Measurements from ENCODE around the gene ROBO1. TPM values are rescaled to one million over a fixed set of nuclear protein-coding genes. Genes with fewer than 3 reads are reported as not detected.

Gene ROBO1
- total RNA-seq, 2 donors from 2014 or later = not detected

GRCh38 chr3:78621061-78621716, 1146.6 kb downstream of the ROBO1 start:
- H3K27ac Mint-ChIP-seq = no peak overlapping the region
- DNase-seq (no peak), ATAC-seq (no peak)
- H3K4me1 Mint-ChIP-seq = no peaks in the 10 kb centered on the region
- no peaks in the 10 kb centered on the region for H3K27me3 Mint-ChIP-seq
- H3K36me3 Mint-ChIP-seq (ENCODE audit: low read depth) = no peaks in the 10 kb centered on the region
- no peak overlapping the region for H3K4me3 Mint-ChIP-seq
- peaks cover 5% of the 10 kb centered on the region for H3K9me3 ChIP-seq (ENCODE audit: control insufficient read depth, low read length, poor library complexity, severe bottlenecking)

DNA sequence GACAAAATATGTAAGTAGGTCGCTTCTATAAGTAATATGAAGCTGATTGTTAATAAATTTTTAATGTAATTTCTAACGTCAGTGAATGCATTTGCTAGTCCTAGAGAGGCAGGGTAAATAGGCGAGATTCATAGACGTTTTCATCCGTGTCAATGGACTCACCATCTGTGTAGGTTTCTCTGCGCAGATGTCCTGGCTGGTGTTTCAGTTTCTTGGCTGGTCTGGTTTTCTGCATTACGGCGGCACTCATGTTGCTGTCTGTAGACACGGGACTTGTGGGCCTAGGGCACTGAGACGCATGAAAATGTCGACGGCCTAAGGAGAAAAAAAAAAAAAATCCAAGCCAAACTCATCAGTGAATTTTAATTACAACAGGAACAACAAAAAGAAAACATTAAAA, 1153.3 kb downstream of the ROBO1 start:
- DNase-seq (no peak), ATAC-seq (no peak)
- Mint-ChIP-seq H3K27me3 (no peaks in the 10 kb centered on the region), H3K4me1 (no peaks in the 10 kb centered on the region), H3K27ac (no peak overlapping the region), H3K36me3 (ENCODE audit: low read depth) (no peaks in the 10 kb centered on the region), H3K4me3 (no peak overlapping the region)
- no peaks in the 10 kb centered on the region for H3K9me3 ChIP-seq (ENCODE audit: control insufficient read depth, low read length, poor library complexity, severe bottlenecking)

- Mint-ChIP-seq H3K4me1 (no peaks in the 10 kb centered on the region), H3K4me3 (no peak overlapping the region), H3K27ac (no peak overlapping the region), H3K27me3 (no peaks in the 10 kb centered on the region), H3K36me3 (ENCODE audit: low read depth) (no peaks in the 10 kb centered on the region)
- no peaks in the 10 kb centered on the region for H3K9me3 ChIP-seq (ENCODE audit: control insufficient read depth, low read length, poor library complexity, severe bottlenecking)
- DNase-seq (no peak), ATAC-seq (no peak)
Observed at GRCh38 chr3:78613421-78613879, 1154.3 kb downstream of the ROBO1 start.

- Mint-ChIP-seq H3K4me3 (no peak overlapping the region), H3K36me3 (ENCODE audit: low read depth) (no peaks in the 10 kb centered on the region), H3K27ac (no peak overlapping the region), H3K4me1 (no peaks in the 10 kb centered on the region), H3K27me3 (no peaks in the 10 kb centered on the region)
- no peaks in the 10 kb centered on the region for H3K9me3 ChIP-seq (ENCODE audit: control insufficient read depth, low read length, poor library complexity, severe bottlenecking)
- no peak for DNase-seq
- no peak for ATAC-seq
Observed at GRCh38 chr3:78611278-78611677, 1156.5 kb downstream of the ROBO1 start.

DNA sequence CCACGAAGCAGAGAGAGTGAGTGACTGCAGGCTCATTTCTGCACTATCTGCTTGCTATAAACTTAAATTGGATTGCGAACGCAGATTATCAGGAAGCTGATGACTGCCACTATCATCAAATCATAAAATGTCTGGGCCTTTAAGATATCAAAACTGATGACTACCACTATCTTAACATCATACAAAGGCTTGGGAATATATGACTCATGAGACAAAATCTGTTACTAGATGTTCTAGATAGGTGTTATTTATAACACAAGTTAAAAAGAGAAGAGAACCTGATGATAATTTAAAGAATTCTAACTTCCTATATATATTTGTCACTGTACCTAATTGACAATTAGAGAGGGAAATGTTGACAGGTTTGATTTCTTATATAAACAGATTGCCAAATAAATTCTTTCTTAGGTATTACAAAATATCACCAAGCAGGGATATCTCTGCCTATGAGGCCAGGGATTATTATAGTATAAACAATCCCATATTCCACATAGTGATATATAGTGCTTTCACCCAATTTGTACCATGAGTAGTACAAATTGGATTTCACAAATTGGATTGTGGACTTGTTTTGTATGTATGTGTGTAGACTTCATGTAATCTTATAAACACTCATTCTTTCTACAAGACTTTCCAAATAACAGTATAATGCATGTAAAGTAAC, 1157.2 kb downstream of the ROBO1 start:
- ATAC-seq = no peak
- Mint-ChIP-seq H3K27ac (no peak overlapping the region), H3K4me3 (no peak overlapping the region), H3K36me3 (ENCODE audit: low read depth) (no peaks in the 10 kb centered on the region), H3K4me1 (no peaks in the 10 kb centered on the region), H3K27me3 (no peaks in the 10 kb centered on the region)
- H3K9me3 ChIP-seq (ENCODE audit: control insufficient read depth, low read length, poor library complexity, severe bottlenecking) = no peaks in the 10 kb centered on the region
- no peak for DNase-seq

DNA sequence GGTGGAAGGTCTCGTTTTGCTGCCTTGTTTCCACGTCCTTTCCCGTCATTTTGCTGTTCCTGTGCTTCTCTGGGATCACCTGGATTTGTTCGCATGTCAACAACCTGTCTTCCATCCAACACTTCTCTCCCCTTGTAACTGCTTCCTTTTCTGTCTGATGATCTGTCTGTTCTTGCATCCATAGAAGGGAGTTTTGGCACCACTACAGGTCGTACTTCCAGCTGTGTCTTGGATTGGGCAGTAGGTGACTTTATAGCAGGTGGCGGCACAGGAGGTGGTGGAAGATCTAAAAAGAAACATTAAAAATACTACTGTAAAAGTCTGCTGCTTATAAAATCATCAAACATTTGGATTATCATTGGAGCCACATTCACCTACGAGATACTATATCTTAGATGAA, 1161.0 kb downstream of the ROBO1 start:
- no peak overlapping the region for H3K27ac Mint-ChIP-seq
- H3K4me1 Mint-ChIP-seq = no peaks in the 10 kb centered on the region
- H3K36me3 Mint-ChIP-seq (ENCODE audit: low read depth) = no peaks in the 10 kb centered on the region
- H3K4me3 Mint-ChIP-seq = no peak overlapping the region
- H3K27me3 Mint-ChIP-seq = no peaks in the 10 kb centered on the region
- no peak for ATAC-seq
- no peak for DNase-seq
- no peaks in the 10 kb centered on the region for H3K9me3 ChIP-seq (ENCODE audit: control insufficient read depth, low read length, poor library complexity, severe bottlenecking)

GRCh38 chr3:78605178-78605577, 1162.6 kb downstream of the ROBO1 start:
- Mint-ChIP-seq H3K27ac (no peak overlapping the region), H3K4me3 (no peak overlapping the region), H3K4me1 (no peaks in the 10 kb centered on the region), H3K27me3 (no peaks in the 10 kb centered on the region), H3K36me3 (ENCODE audit: low read depth) (no peaks in the 10 kb centered on the region)
- DNase-seq (no peak), ATAC-seq (no peak)
- H3K9me3 ChIP-seq (ENCODE audit: control insufficient read depth, low read length, poor library complexity, severe bottlenecking) = no peaks in the 10 kb centered on the region

- Mint-ChIP-seq H3K36me3 (ENCODE audit: low read depth) (no peaks in the 10 kb centered on the region), H3K27me3 (no peaks in the 10 kb centered on the region), H3K4me3 (no peak overlapping the region), H3K4me1 (no peaks in the 10 kb centered on the region), H3K27ac (no peak overlapping the region)
- no peaks in the 10 kb centered on the region for H3K9me3 ChIP-seq (ENCODE audit: control insufficient read depth, low read length, poor library complexity, severe bottlenecking)
- no peak for DNase-seq
- no peak for ATAC-seq
Observed at GRCh38 chr3:78604341-78604740, 1163.5 kb downstream of the ROBO1 start.

DNA sequence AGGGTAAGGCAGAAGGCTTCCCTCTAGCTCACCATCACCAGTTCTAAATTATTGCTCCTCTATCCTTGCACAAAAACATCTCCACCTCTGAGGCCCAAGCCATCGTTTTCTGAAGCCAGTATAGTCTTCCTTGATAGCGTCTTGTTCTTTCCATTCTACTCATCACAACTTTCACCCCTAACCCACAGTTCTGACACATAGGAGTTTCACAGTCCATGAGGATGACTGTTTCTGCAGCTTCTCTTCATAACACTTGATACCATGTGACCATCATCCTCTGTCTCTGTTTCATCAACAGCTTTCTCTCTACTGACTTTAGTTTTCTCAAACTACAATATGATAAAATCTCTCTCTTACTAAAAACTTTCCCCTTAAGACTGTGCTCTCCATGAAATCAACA, 1166.5 kb downstream of the ROBO1 start:
- ATAC-seq = no peak
- Mint-ChIP-seq H3K36me3 (ENCODE audit: low read depth) (no peaks in the 10 kb centered on the region), H3K27ac (no peak overlapping the region), H3K27me3 (no peaks in the 10 kb centered on the region), H3K4me1 (no peaks in the 10 kb centered on the region), H3K4me3 (no peak overlapping the region)
- H3K9me3 ChIP-seq (ENCODE audit: control insufficient read depth, low read length, poor library complexity, severe bottlenecking) = no peaks in the 10 kb centered on the region
- DNase-seq = no peak

- H3K4me3 Mint-ChIP-seq = no peak overlapping the region
- H3K4me1 Mint-ChIP-seq = no peaks in the 10 kb centered on the region
- ATAC-seq = no peak
- no peak for DNase-seq
- H3K27me3 Mint-ChIP-seq = no peaks in the 10 kb centered on the region
- no peaks in the 10 kb centered on the region for H3K9me3 ChIP-seq (ENCODE audit: control insufficient read depth, low read length, poor library complexity, severe bottlenecking)
- H3K27ac Mint-ChIP-seq = no peak overlapping the region
- H3K36me3 Mint-ChIP-seq (ENCODE audit: low read depth) = no peaks in the 10 kb centered on the region
Observed at GRCh38 chr3:78589778-78590177, 1178.0 kb downstream of the ROBO1 start.

- DNase-seq (no peak), ATAC-seq (no peak)
- H3K4me1 Mint-ChIP-seq = no peaks in the 10 kb centered on the region
- no peaks in the 10 kb centered on the region for H3K9me3 ChIP-seq (ENCODE audit: control insufficient read depth, low read length, poor library complexity, severe bottlenecking)
- no peak overlapping the region for H3K27ac Mint-ChIP-seq
- no peak overlapping the region for H3K4me3 Mint-ChIP-seq
- no peaks in the 10 kb centered on the region for H3K27me3 Mint-ChIP-seq
- H3K36me3 Mint-ChIP-seq (ENCODE audit: low read depth) = no peaks in the 10 kb centered on the region
Observed at GRCh38 chr3:78588906-78589621, 1178.7 kb downstream of the ROBO1 start.

GRCh38 chr3:78580681-78581080, 1187.1 kb downstream of the ROBO1 start:
- DNase-seq (no peak), ATAC-seq (no peak)
- H3K4me3 Mint-ChIP-seq = no peak overlapping the region
- H3K27ac Mint-ChIP-seq = no peak overlapping the region
- H3K27me3 Mint-ChIP-seq = no peaks in the 10 kb centered on the region
- H3K36me3 Mint-ChIP-seq (ENCODE audit: low read depth) = no peaks in the 10 kb centered on the region
- no peaks in the 10 kb centered on the region for H3K4me1 Mint-ChIP-seq
- no peaks in the 10 kb centered on the region for H3K9me3 ChIP-seq (ENCODE audit: control insufficient read depth, low read length, poor library complexity, severe bottlenecking)

GRCh38 chr3:78571486-78571885, 1196.3 kb downstream of the ROBO1 start:
- H3K36me3 Mint-ChIP-seq (ENCODE audit: low read depth) = no peaks in the 10 kb centered on the region
- H3K27ac Mint-ChIP-seq = no peak overlapping the region
- H3K4me3 Mint-ChIP-seq = no peak overlapping the region
- DNase-seq = no peak
- H3K4me1 Mint-ChIP-seq = no peaks in the 10 kb centered on the region
- no peaks in the 10 kb centered on the region for H3K27me3 Mint-ChIP-seq
- H3K9me3 ChIP-seq (ENCODE audit: control insufficient read depth, low read length, poor library complexity, severe bottlenecking) = no peaks in the 10 kb centered on the region
- ATAC-seq = no peak
